MM.1S (cell line): ENCODE measurements around the gene ARID4B.

Experiments used
- DNase-seq: peaks from one replicate; pipeline ENCODE4 v3.0.0-alpha.2; 2015
- H2AFZ ChIP-seq: fragments of 300-600 bp; sonication (generic); 2 replicates; pipeline ENCODE4 v1.6.0; 2016; ENCODE audit warnings: antibody characterized with exemption, low read length
- H3F3A ChIP-seq: fragments of 300-600 bp; sonication (generic); 2 replicates; pipeline ENCODE4 v1.6.1; 2016; ENCODE audit warnings: mild to moderate bottlenecking, antibody characterized with exemption, low read length, moderate library complexity, mixed read lengths; ENCODE audit not compliant: insufficient read depth
- H3K27ac ChIP-seq: fragments of 300-600 bp; sonication (generic); 2 replicates; pipeline ENCODE4 v1.5.1; 2016; ENCODE audit warnings: mild to moderate bottlenecking, low read length
- H3K27me3 ChIP-seq: fragments of 300-600 bp; sonication (generic); replicated peaks from 2 replicates; pipeline ENCODE4 v1.6.0; 2016; ENCODE audit warnings: low read length; ENCODE audit not compliant: insufficient read depth
- H3K36me3 ChIP-seq: fragments of 300-600 bp; sonication (generic); replicated peaks from 2 replicates; pipeline ENCODE4 v1.6.1; 2016; ENCODE audit warnings: mild to moderate bottlenecking, low read length, mixed read lengths; ENCODE audit not compliant: insufficient read depth
- H3K4me1 ChIP-seq: fragments of 300-600 bp; sonication (generic); 2 replicates; pipeline ENCODE4 v1.6.1; 2016; ENCODE audit warnings: low read length, mixed read lengths
- H3K4me2 ChIP-seq: fragments of 300-600 bp; sonication (generic); 2 replicates; pipeline ENCODE4 v1.6.0; 2016; ENCODE audit warnings: low read depth, low read length
- H3K4me3 ChIP-seq: fragments of 300-600 bp; sonication (generic); 2 replicates; pipeline ENCODE4 v1.5.1; 2016; ENCODE audit warnings: low read length, mixed read lengths
- H3K79me2 ChIP-seq: fragments of 300-600 bp; sonication (generic); 2 replicates; pipeline ENCODE4 v1.6.1; 2016; ENCODE audit warnings: mixed run types, low read length, mixed read lengths
- H3K9ac ChIP-seq: fragments of 300-600 bp; sonication (generic); 2 replicates; pipeline ENCODE4 v1.6.1; 2016; ENCODE audit warnings: low read length, mixed read lengths
- H3K9me2 ChIP-seq: fragments of 300-600 bp; sonication (generic); replicated peaks from 2 replicates; pipeline ENCODE4 v1.6.1; 2016; ENCODE audit warnings: mild to moderate bottlenecking, low read length, mixed read lengths; ENCODE audit not compliant: insufficient read depth
- H3K9me3 ChIP-seq: fragments of 300-600 bp; sonication (generic); replicated peaks from 2 replicates; pipeline ENCODE4 v1.6.1; 2016; ENCODE audit warnings: mild to moderate bottlenecking, low read length, mixed read lengths; ENCODE audit not compliant: insufficient read depth
- H4K20me1 ChIP-seq: fragments of 300-600 bp; sonication (generic); 2 replicates; pipeline ENCODE4 v1.6.1; 2016; ENCODE audit warnings: mild to moderate bottlenecking, low read length, moderate library complexity, mixed read lengths; ENCODE audit not compliant: insufficient read depth
- EZH2 ChIP-seq: fragments of 300-600 bp; sonication (generic); optimal IDR thresholded peaks from 2 replicates; pipeline ENCODE3; 2017; ENCODE audit warnings: low read depth, mild to moderate bottlenecking, antibody characterized with exemption, low read length, mixed read lengths
- EZH2phosphoT487 ChIP-seq: fragments of 300-600 bp; sonication (generic); IDR thresholded peaks from 2 replicates; pipeline ENCODE4 v1.6.1; 2018; ENCODE audit warnings: antibody characterized with exemption, low read length
- TF ChIP-seq, protein P1 (sequence below): fragments of 300-600 bp; sonication (generic); IDR thresholded peaks from 2 replicates; pipeline ENCODE4 v1.5.1; 2016; ENCODE audit warnings: antibody characterized with exemption, low read length, mixed read lengths

ARID4B gene

DNA sequence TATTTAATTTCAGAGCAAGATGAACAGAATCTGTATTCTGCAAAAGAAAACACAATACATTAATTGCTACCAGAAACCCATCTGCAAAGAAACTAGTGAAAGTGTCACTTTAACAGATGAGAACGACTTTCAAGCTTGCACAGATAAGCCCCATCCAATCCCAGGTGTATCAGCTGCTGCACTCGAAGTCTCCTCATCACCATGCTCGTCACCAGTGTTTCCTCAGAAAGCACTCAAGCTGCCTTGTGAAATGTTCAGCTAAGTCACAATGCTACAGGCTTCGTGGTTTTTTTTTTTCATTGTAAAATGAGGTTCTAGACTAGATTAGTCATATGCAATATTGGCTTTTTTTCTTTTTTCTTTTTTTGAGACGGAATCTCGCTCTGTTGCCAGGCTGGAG, 196.0 kb downstream of the ARID4B start:
- TF ChIP-seq, protein P1, sequence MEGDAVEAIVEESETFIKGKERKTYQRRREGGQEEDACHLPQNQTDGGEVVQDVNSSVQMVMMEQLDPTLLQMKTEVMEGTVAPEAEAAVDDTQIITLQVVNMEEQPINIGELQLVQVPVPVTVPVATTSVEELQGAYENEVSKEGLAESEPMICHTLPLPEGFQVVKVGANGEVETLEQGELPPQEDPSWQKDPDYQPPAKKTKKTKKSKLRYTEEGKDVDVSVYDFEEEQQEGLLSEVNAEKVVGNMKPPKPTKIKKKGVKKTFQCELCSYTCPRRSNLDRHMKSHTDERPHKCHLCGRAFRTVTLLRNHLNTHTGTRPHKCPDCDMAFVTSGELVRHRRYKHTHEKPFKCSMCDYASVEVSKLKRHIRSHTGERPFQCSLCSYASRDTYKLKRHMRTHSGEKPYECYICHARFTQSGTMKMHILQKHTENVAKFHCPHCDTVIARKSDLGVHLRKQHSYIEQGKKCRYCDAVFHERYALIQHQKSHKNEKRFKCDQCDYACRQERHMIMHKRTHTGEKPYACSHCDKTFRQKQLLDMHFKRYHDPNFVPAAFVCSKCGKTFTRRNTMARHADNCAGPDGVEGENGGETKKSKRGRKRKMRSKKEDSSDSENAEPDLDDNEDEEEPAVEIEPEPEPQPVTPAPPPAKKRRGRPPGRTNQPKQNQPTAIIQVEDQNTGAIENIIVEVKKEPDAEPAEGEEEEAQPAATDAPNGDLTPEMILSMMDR, result no peak
- TF ChIP-seq EZH2, result no peak
- no peak for TF ChIP-seq EZH2phosphoT487
- Histone ChIP-seq H2AFZ (no peak overlapping the region), H3K4me2 (no peak overlapping the region), H3F3A (peaks cover 17% of the 10 kb centered on the region), H4K20me1 (no peaks in the 10 kb centered on the region), H3K36me3 (peaks cover 5% of the 10 kb centered on the region; the same call in 1 of the 2 replicates), H3K9ac (no peak overlapping the region), H3K27ac (no peak overlapping the region), H3K4me1 (peaks cover 2% of the 10 kb centered on the region; the same call in 1 of the 2 replicates), H3K4me3 (no peak overlapping the region), H3K79me2 (peaks cover 17% of the 10 kb centered on the region), H3K27me3 (no peaks in the 10 kb centered on the region), H3K9me2 (no peaks in the 10 kb centered on the region), H3K9me3 (no peaks in the 10 kb centered on the region)
- DNase-seq, result no peak

DNA sequence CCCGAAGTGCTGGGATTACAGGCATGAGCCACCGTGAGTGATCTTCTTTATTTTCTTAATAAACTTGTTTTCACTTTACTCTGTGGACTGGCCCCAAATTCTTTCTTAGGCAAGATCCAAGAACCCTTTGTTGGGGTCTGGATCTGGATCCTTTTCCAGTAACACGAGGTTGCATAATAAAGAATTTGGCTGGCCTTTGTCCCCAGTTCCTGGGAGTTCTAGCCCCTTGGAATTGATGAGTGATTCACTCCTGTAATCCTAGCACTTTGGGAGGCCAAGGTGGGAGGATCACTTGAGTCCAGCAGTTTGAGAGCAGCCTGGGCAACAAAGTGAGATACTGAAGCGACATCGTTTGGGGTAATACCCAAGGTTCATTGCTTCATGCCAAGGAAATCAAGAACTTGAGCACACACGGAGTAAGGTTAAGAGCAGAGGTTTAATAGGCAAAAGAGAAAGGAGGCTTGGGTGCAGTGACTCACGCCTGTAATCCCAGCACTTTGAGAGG, 197.2 kb downstream of the ARID4B start:
- DNase-seq, result no peak
- no peaks in the 10 kb centered on the region for H3K9me3 ChIP-seq
- no peaks in the 10 kb centered on the region for H3K27me3 ChIP-seq
- H3K4me2 ChIP-seq, result no peak overlapping the region
- no peak overlapping the region for H3K9ac ChIP-seq
- no peaks in the 10 kb centered on the region for H3K9me2 ChIP-seq
- H3K4me3 ChIP-seq, result no peak overlapping the region
- H3K27ac ChIP-seq, result no peak overlapping the region
- H3K79me2 ChIP-seq, result peaks cover 28% of the 10 kb centered on the region
- H4K20me1 ChIP-seq, result no peaks in the 10 kb centered on the region
- peaks cover 17% of the 10 kb centered on the region for H3F3A ChIP-seq
- H3K36me3 ChIP-seq, result peaks cover 8% of the 10 kb centered on the region; the same call in 1 of the 2 replicates
- H2AFZ ChIP-seq, result no peak overlapping the region
- TF ChIP-seq EZH2phosphoT487 (no peak), EZH2 (no peak)
- TF ChIP-seq, protein P1, result no peak
- peaks cover 5% of the 10 kb centered on the region; the same call in 1 of the 2 replicates for H3K4me1 ChIP-seq

DNA sequence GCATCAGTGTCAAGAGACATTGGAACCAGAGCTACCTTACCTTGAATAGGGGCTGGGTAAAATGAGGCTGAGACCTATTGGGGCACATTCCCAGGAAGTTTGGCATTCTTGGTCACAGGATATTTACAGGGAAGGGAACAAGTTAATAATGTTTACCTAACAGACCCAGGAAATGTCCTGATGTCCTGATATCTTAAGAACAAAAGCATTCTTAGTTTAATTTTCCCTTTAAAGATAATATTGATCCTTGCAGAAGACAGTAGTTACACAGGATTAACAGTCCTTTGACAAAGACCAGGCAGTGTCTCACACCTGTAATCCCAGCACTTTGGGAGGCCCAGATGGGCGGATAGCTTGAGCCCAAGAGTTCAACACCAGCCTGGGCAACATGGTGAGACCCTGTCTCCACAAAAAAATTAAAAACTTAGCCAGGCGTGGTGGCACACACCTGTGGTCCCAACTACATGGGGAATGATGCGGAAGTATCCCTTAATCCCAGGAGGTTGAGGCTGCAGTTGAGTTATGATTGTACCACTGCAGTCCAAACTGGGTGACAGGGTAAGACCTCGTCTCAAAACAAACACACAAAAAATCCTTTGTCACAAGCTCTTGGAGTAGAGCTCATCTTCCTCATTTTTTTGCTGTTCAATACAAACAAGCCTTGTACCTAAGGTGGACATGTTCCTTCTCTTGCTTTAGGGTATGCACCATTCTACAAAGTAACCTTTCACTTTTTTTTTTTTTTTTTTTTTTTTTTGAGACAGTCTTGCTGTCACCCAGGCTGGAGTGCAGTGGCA, 198.0 kb downstream of the ARID4B start:
- peaks cover 37% of the 10 kb centered on the region for H3K79me2 ChIP-seq
- H3K4me1 ChIP-seq, result peaks cover 5% of the 10 kb centered on the region; the same call in 1 of the 2 replicates
- no peaks in the 10 kb centered on the region for H3K9me2 ChIP-seq
- no peak for DNase-seq
- no peak overlapping the region for H3K4me3 ChIP-seq
- TF ChIP-seq, protein P1, result no peak
- TF ChIP-seq EZH2 (no peak), EZH2phosphoT487 (no peak)
- no peak overlapping the region for H2AFZ ChIP-seq
- H3K27ac ChIP-seq, result no peak overlapping the region
- no peak overlapping the region for H3K4me2 ChIP-seq
- peaks cover 17% of the 10 kb centered on the region for H3F3A ChIP-seq
- H3K27me3 ChIP-seq, result no peaks in the 10 kb centered on the region
- peaks cover 6% of the 10 kb centered on the region; the same call in 1 of the 2 replicates for H4K20me1 ChIP-seq
- H3K36me3 ChIP-seq, result 0 out of 2 replicates have a peak, but pooled peaks cover 3% of the 10 kb centered on the region
- no peaks in the 10 kb centered on the region for H3K9me3 ChIP-seq
- H3K9ac ChIP-seq, result no peak overlapping the region
